H1 (cell line): ENCODE results near the gene PGLYRP1. TPM values are rescaled to one million over a fixed set of nuclear protein-coding genes. Genes with fewer than 3 reads are reported as not detected.

ENCODE experiments used
- ASH2L ChIP-seq: fragments of 200-600, 300-600 bp; sonication (generic); IDR thresholded peaks from one replicate; pipeline ENCODE4 v1.7.1; 2017; ENCODE audit warnings: low read length
- CTCF ChIP-seq, 3 experiments: IDR thresholded peaks; 1 replicate in 2 of 3; 2 replicates in 1 of 3; pipeline versions ENCODE4 v1.5.1 to v1.6.1; 2011; ENCODE audit warnings: low read length in 3 of 3, mild to moderate bottlenecking in 3 of 3, inconsistent platforms in 2 of 3, low read depth in 1 of 3, moderate library complexity in 1 of 3; ENCODE audit not compliant: insufficient read depth in 1 of 3; ENCODE audit errors: control extremely low read depth in 1 of 3
- HDAC2 ChIP-seq, 2 experiments: fragments of 300-600 bp in 1 of 2; sonication (generic) in 1 of 2; IDR thresholded peaks; 2 replicates each; pipeline ENCODE4 v1.6.1; 2011 to 2012; ENCODE audit warnings: low read depth in 2 of 2, low read length in 2 of 2, mild to moderate bottlenecking in 2 of 2, moderate library complexity in 2 of 2, borderline replicate concordance in 1 of 2, inconsistent platforms in 1 of 2
- KDM5A ChIP-seq: fragments of 200-600 bp; IDR thresholded peaks from 2 replicates; pipeline ENCODE4 v1.7.1; 2012; ENCODE audit warnings: mild to moderate bottlenecking, low read length, inconsistent platforms, mixed read lengths
- POU5F1 ChIP-seq: IDR thresholded peaks from 2 replicates; pipeline ENCODE4 v1.6.1; 2011; ENCODE audit warnings: low read depth, mild to moderate bottlenecking, low read length, moderate library complexity
- RNF2 ChIP-seq: fragments of 200-900, 300-1000 bp; sonication (generic); IDR thresholded peaks from 2 replicates; pipeline ENCODE4 v1.7.1; 2016; ENCODE audit warnings: borderline replicate concordance, low read depth, mild to moderate bottlenecking, antibody characterized with exemption, low read length; ENCODE audit not compliant: poor library complexity, severe bottlenecking; ENCODE audit errors: missing control alignments
- SIX5 ChIP-seq: IDR thresholded peaks from 2 replicates; pipeline ENCODE4 v1.6.1; 2011; ENCODE audit warnings: mild to moderate bottlenecking, low read depth, low read length
- polyA plus RNA-seq, 7 experiments: library from polyadenylated mRNA; depleted of rRNA in 3 of 7; stranded (reverse) in 5 of 7; unstranded in 2 of 7; fragments of >200 nt in 5 of 7; fragments of 200-250 nt in 2 of 7; gene quantifications; 1 replicate in 5 of 7; 2 replicates in 1 of 7; 4 replicates in 1 of 7; pipeline versions ENCODE4 v1.2.1 to v1.2.3, GENCODE V29; 2011 to 2013; ENCODE audit warnings: missing spikeins in 2 of 7, mixed read lengths in 2 of 7
- total RNA-seq: library from RNA; stranded (reverse); fragmentation: NEBNext Ultra II Directional; extraction: Animal tissue kit (Norgen Biotek cat#: 25700); gene quantifications from 2 replicates; pipeline ENCODE4 v1.2.1, GENCODE V29; 2021
- TF ChIP-seq, protein P1 (sequence below): IDR thresholded peaks from 2 replicates; pipeline ENCODE4 v1.6.1; 2012; ENCODE audit warnings: inconsistent platforms

Gene PGLYRP1
- total and polyA plus RNA-seq, 2 of the 8 experiments (the other 6 are each of a cell fraction or from before 2014, with no cell fraction given): not detected

DNA sequence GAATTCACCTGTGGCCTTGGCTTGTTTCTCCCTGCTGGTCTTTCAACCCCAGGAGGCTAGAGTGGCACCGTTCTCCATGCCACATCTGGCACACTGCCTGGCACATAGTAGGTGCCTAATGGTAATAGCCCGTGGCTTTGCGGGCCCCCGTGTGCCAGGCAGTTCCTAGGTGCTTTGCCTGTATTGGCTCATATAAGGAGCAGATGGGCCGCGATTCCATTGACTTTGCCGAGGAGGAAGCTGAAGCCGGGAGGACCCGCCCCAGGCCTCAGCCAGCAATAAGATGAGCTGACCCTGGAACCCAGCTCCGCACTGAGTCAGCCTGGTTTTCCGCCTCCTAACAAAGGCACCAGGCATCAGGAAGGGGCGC is 807 bp downstream of the PGLYRP1 start (continued):
- no peak for TF ChIP-seq RNF2
- TF ChIP-seq ASH2L: no peak
- TF ChIP-seq, protein P1, sequence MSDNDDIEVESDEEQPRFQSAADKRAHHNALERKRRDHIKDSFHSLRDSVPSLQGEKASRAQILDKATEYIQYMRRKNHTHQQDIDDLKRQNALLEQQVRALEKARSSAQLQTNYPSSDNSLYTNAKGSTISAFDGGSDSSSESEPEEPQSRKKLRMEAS: no peak
- TF ChIP-seq HDAC2 (IDR thresholded peaks at IDR 0.05; ENCODE audit: borderline replicate concordance in 1 of 2, low read depth in 2 of 2, low read length in 2 of 2): no peak
- no peak for TF ChIP-seq SIX5
- TF ChIP-seq POU5F1: no peak
- no peak for TF ChIP-seq KDM5A
- TF ChIP-seq CTCF (IDR thresholded peaks at IDR 0.05; ENCODE audit: control extremely low read depth in 1 of 3, insufficient read depth in 1 of 3, low read depth in 1 of 3, low read length in 3 of 3): no peak
